GM10266 (cell line): ENCODE results near the gene DDO.

Experiments
- DNase-seq: peaks from one replicate; pipeline ENCODE4 v3.0.0; 2012; ENCODE audit errors: extremely low spot score
- CTCF ChIP-seq: IDR thresholded peaks from 2 replicates; pipeline ENCODE4 v1.5.1; 2012; ENCODE audit warnings: mild to moderate bottlenecking, low read depth; ENCODE audit not compliant: control insufficient read depth, insufficient read depth; ENCODE audit errors: missing control alignments

DDO gene

GRCh38 chr6:110394409-110394808, 21.0 kb downstream of the DDO start:
- no peak for DNase-seq
- TF ChIP-seq CTCF = no peak

- no peak for TF ChIP-seq CTCF
- DNase-seq = no peak
Measured at GRCh38 chr6:110392727-110393126, 22.6 kb downstream of the DDO start.

- TF ChIP-seq CTCF = no peak
- no peak for DNase-seq
Measured at GRCh38 chr6:110390404-110390803, 25.0 kb downstream of the DDO start.

GRCh38 chr6:110389689-110390382, 25.5 kb downstream of the DDO start:
- DNase-seq = no peak

GRCh38 chr6:110387986-110388385, 27.4 kb downstream of the DDO start:
- no peak for TF ChIP-seq CTCF

More at GRCh38 chr6:110389689-110390382, 25.5 kb downstream of the DDO start:
- no peak for TF ChIP-seq CTCF

GRCh38 chr6:110385458-110385863, 29.9 kb downstream of the DDO start:
- no peak for TF ChIP-seq CTCF

More at GRCh38 chr6:110387986-110388385, 27.4 kb downstream of the DDO start:
- DNase-seq = no peak

GRCh38 chr6:110378552-110378951, 36.8 kb downstream of the DDO start:
- no peak for DNase-seq
- TF ChIP-seq CTCF = no peak

More at GRCh38 chr6:110385458-110385863, 29.9 kb downstream of the DDO start:
- DNase-seq = no peak
